ENCODE data around the gene AQP7. TPM values are rescaled to one million over a fixed set of nuclear protein-coding genes. Genes with fewer than 3 reads are reported as not detected.
A peak's percentile ranks its signal among the peaks of the same experiment; 100 is the strongest.
"Not testable (repeated sequence)": the region's sequence is repeated elsewhere in the genome, so short reads cannot be mapped to it uniquely, and the experiment has no call there.

Gene AQP7
- total RNA-seq, 4 donors from 2014 or later, result 2.7 to 20.7 (median 9.6) TPM

DNA sequence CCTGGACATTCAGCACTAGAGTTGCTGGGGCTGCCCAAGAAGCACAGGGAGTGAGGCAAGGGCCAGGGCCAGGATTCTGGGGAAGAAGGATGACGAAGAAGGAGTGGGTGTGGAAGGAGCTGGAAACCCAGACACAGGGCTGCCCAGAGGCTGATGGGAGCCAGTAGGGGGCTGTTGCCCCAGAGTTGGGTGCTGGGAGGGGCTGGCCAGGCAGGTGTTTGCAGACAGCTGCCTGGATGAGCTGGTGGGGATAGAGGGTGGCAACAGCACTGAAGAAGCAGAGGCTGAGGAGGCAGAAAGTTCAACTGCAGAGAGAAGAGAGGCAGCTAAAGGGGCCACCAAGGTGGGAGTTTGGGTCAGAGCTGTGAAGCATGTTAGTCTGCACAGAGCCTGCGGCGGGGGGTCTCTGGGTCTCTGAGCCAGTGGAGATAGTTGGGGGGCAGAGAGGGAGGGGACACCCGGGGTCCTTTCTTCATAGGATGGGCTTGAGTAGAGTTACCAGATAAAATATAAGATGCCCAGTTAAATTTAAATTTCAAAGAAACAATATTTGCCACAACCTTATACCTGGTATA, 2.5 kb upstream of the AQP7 start:
- no peak overlapping the region for H3K4me3 ChIP-seq (ENCODE audit: low read depth, poor library complexity, severe bottlenecking)
- TF ChIP-seq, protein P1, sequence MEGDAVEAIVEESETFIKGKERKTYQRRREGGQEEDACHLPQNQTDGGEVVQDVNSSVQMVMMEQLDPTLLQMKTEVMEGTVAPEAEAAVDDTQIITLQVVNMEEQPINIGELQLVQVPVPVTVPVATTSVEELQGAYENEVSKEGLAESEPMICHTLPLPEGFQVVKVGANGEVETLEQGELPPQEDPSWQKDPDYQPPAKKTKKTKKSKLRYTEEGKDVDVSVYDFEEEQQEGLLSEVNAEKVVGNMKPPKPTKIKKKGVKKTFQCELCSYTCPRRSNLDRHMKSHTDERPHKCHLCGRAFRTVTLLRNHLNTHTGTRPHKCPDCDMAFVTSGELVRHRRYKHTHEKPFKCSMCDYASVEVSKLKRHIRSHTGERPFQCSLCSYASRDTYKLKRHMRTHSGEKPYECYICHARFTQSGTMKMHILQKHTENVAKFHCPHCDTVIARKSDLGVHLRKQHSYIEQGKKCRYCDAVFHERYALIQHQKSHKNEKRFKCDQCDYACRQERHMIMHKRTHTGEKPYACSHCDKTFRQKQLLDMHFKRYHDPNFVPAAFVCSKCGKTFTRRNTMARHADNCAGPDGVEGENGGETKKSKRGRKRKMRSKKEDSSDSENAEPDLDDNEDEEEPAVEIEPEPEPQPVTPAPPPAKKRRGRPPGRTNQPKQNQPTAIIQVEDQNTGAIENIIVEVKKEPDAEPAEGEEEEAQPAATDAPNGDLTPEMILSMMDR (IDR thresholded peaks at IDR 0.05), result no peak
- TF ChIP-seq POLR2A (IDR thresholded peaks at IDR 0.05), result no peak
- no peak for DNase-seq (ENCODE audit: low spot score in 2 of 2)
- 69 to 86% methylated on average over 4 of the region's 4 CpGs for WGBS, 2 donors
- intact Hi-C loops (cut with DNase I; ENCODE audit: low total_unique reads), result loop anchor here (5.0 kb wide), 1 partner anchor 62 kb away; no protein-coding TSS in a partner anchor

DNA sequence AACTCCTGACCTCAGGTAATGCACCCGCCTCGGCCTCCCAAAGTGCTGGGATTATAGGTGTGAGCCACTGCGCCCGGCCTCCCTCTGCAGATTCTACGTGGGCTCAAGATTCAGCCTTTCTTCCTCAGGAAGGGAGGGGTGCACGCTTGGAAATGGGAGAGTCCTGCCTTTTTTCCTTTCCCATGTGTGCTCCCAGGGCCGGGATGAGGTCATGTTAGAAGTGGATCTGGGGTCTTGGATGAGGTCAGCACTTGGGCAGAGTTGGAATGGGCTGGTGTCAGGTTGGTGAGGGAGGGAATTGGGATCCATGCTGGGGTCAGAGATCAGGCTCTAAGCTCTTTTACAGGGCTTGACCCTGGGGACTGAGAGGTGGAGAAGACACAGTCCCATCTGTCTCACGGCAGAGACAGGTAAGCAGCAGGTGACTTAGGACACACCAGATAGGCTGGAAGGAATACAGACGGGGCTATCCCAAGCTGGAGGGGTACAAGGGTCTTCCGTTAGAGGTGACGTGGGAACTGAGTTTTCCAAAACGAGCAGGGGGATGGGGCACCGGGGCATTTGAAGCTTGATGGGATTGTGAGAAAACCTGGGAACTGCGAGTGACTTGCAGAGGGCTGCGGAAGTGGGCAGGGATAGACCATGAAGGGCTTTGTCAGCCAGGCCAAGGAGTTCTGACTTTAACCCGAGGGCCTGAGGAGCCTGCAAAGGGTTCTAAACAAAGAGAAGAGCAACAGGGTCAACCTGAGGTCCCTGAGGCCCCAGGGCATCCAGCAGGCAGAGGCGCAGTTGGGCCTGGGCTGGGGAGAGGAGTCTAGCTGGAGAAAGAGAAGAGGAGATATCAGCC, 1.8 kb upstream of the AQP7 start:
- no peak overlapping the region for H3K4me3 ChIP-seq (ENCODE audit: low read depth, poor library complexity, severe bottlenecking)
- 76 to 79% methylated on average over 17 of the region's 17 CpGs for WGBS, 2 donors
- intact Hi-C loops (cut with DNase I; ENCODE audit: low total_unique reads), result loop anchor here (5.0 kb wide), 1 partner anchor 63 kb away; no protein-coding TSS in a partner anchor
- no peak for DNase-seq (ENCODE audit: low spot score in 2 of 2)
- TF ChIP-seq, protein P1 (IDR thresholded peaks at IDR 0.05), result no peak
- no peak for TF ChIP-seq POLR2A (IDR thresholded peaks at IDR 0.05)

DNA sequence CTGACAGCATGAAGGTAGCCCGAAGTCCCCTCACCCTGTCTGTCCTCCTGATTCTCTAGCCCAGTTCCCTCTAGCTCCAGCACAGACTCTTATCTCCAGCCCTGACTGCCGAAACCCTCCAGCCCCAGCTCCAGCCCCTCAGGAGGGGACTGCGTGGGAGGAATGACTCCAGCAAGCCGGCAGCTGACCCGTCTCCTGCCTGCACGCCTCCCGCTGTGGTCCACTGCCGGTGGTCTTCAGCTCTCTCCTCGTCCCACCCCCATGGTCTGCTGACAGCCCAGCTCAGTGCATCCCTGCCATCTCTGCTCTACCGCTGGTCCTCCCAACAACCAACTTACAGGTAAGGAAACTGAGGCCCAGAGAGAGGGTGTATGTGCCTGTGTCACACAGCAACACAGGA, 559 bp downstream of the AQP7 start:
- intact Hi-C loops (cut with DNase I; ENCODE audit: low total_unique reads), result loop anchor here (5.0 kb wide), 1 partner anchor 65 kb away; no protein-coding TSS in a partner anchor

DNA sequence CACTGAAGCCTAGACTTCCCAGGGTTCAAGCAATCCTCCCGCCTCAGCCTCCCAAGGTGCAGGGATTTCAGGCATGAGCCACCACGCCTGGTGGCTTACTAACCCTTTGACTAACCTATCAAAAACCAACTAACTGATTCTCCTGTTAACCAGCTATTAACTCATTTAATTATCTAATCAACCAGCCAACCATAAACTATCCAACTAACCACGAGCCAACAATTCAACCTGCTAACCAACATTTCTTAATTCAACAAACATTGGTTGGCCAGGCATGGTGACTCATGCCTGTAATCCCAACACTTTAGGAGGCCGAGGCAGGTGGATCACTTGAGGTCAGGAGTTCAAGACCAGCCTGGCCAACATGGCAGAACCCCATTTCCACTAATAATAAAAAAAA, 3.3 kb downstream of the AQP7 start:
- WGBS, 2 donors, result 75 to 86% methylated on average over 4 of the region's 4 CpGs
- intact Hi-C loops (cut with DNase I; ENCODE audit: low total_unique reads); DNase-seq (ENCODE audit: low spot score in 2 of 2); H3K4me3 ChIP-seq (ENCODE audit: low read depth, poor library complexity, severe bottlenecking): not testable (repeated sequence)

More for the DNA sequence above, 559 bp downstream of the AQP7 start:
- not testable (repeated sequence) for H3K4me3 ChIP-seq (ENCODE audit: low read depth, poor library complexity, severe bottlenecking); DNase-seq (ENCODE audit: low spot score in 2 of 2)
- WGBS, 2 donors, result 84 to 88% methylated on average over 10 of the region's 10 CpGs

DNA sequence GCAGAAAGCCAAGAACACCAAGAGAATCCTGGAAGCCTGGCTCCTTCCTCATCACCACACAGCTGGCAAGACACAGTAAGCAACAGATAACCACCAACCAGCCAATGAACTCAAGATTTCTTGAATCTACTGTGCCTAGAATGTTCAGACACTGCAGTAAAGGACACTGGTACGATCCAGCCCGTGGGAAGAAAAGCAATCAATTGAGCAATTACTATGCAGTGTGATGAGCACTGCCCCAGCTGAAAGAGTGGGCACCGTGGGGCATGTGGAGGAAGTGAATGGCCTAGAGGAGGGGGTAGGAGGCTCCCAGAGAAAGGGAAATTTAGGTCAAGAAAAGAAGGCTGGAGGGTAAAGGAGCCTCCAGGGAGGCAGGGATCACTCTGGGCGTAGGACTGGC, 4.6 kb downstream of the AQP7 start:
- DNase-seq (ENCODE audit: low spot score in 2 of 2); H3K4me3 ChIP-seq (ENCODE audit: low read depth, poor library complexity, severe bottlenecking); intact Hi-C loops (cut with DNase I; ENCODE audit: low total_unique reads): not testable (repeated sequence)
- WGBS, 2 donors, result 78 to 90% methylated on average over 3 of the region's 4 CpGs

DNA sequence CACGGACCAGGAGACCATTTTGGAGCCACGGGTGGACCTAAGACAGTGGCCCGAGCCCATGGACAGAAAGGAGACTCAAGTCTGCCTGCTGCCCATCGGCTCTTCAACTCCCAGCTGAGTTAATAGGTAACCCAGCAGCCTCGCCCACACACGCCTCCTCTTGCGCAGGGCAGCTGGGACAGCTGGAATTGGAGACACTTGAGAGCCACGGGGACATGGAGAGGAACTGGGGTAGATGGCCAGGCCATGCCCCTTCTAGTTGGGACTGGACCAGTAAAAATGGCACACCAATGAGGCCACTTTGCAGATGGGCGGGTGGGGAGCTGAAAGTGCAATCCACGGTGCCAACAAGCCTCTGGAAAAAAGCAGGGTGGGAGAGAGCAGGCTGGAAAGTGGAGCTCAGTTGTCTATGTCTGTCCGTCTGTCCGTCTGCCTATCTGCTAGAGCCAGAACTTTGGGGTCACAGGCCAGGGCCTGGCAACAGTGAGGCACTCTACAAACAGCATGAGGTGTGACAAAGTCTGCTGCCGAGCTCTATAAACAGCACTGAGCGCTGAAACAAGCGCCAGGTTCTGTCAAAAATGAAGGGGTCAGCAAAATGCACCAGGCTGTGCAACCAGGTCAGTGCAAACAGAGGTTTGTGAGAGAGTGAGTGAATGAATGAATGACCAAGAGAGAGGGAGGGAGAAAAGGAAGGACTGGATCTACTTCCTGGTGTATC, 7.0 kb downstream of the AQP7 start:
- 87 to 89% methylated on average over 14 to 15 of the region's 15 CpGs for WGBS, 2 donors
- not testable (repeated sequence) for DNase-seq (ENCODE audit: low spot score in 2 of 2)

DNA sequence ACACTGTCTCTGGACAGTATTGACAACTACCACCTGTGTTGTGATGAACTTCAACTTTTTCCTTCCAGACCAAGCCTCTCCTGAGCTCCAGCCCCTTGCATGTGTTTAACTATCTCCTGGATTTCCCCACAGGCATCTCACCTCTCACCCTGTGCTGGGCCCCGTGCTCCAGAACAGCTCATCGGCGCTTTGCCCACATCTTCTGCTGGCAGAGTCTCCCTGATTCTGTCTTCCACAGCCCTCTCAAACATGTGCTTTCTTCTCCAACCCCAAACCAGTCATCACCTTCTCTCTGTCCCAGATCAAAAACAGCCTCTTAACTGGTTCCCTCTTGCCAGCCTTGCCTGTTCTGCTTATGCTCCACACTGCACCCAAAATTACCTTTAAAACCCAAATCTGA, 8.4 kb downstream of the AQP7 start:
- intact Hi-C loops (cut with DNase I; ENCODE audit: low total_unique reads); H3K4me3 ChIP-seq (ENCODE audit: low read depth, poor library complexity, severe bottlenecking); DNase-seq (ENCODE audit: low spot score in 2 of 2): not testable (repeated sequence)
- 53 to 77% methylated on average over 3 of the region's 3 CpGs for WGBS, 2 donors

More for the DNA sequence above, 7.0 kb downstream of the AQP7 start:
- H3K4me3 ChIP-seq (ENCODE audit: low read depth, poor library complexity, severe bottlenecking); intact Hi-C loops (cut with DNase I; ENCODE audit: low total_unique reads): not testable (repeated sequence)

DNA sequence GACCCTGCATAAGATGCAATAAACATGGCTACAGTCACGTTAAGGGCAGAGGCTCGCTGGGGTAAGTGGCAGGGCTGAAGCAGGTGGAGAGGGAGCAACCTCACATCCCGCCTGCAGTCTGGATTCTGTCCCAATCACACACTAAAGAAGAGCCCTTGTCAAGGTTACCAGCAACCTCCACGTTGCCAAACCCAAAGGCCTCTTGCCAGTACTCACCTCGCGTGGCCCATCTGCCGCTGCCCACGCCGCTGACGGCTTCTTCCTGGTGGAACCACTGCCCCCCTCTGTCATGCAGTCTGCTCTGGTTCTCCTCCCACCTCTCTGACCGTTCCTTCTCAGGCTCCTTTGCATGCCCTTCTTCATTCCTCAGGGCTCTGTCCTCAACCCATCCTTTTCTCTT, 8.8 kb downstream of the AQP7 start:
- intact Hi-C loops (cut with DNase I; ENCODE audit: low total_unique reads), result no loop called here
- H3K4me3 ChIP-seq (ENCODE audit: low read depth, poor library complexity, severe bottlenecking), result no peak overlapping the region
- DNase-seq (ENCODE audit: low spot score in 2 of 2), result no peak
- TF ChIP-seq, protein P1 (IDR thresholded peaks at IDR 0.05), result no peak
- TF ChIP-seq POLR2A (IDR thresholded peaks at IDR 0.05), result no peak
- WGBS, 2 donors, result 68 to 70% methylated on average over 11 of the region's 11 CpGs

DNA sequence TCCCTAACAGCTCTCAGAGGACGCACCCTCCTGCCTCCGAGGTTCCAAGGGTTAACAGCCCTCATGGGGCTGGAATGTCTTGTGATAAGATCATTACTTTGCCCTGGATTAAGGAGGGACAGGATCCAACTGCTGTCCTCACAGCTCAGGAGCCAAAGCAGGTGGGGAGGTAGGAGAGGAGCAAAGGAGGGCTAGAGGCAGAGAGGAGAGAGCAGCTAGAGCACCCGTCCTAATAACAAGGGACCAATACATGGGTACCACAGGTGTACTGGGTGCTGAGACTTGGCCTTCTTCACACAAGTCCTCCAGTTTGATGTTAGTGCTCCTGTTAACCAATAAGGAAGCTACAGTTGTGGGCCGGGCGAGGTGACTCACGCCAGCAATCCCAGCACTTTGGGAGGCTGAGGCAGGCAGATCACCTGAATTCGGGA, 9.8 kb downstream of the AQP7 start:
- intact Hi-C loops (cut with DNase I; ENCODE audit: low total_unique reads); DNase-seq (ENCODE audit: low spot score in 2 of 2): not testable (repeated sequence)
- WGBS, 2 donors, result 64 to 65% methylated on average over 7 of the region's 7 CpGs

DNA sequence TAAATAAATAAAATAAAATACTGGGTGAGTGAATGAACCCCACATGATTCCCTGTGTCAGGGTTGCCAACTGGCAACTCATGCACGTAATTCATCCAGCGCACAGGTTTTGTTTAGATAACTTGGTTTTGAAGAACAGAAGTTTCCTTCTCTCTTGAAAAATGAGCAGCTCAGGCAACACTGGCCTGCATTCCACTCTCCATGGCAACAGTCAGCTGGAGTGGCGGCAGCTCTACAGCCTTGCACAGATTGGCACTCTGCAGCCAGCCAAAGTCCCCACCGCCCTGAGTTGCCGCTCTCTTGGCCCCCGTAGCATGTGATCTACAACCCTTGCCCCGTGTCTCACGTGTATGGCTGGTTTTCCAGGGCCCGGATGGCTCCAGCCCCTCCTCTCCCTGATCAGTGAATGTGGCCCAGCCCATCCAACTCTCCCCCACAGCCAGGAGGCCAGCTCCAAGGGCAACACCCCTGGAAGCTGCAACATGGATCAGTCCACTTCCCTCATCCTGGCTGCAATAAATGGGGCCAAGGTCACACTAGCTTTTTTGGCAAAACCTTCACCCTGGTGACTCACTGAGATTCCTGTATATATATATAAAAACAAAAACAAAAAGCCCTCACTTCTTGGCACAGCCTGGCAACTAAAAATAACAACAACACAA, 11.1 kb downstream of the AQP7 start:
- DNase-seq (ENCODE audit: low spot score in 2 of 2), result peak in 1 of 2 donors; percentile 45
- H3K4me3 ChIP-seq (ENCODE audit: low read depth, poor library complexity, severe bottlenecking); intact Hi-C loops (cut with DNase I; ENCODE audit: low total_unique reads): not testable (repeated sequence)
- 20 to 24% methylated on average over 9 of the region's 9 CpGs for WGBS, 2 donors

More for the DNA sequence above, 9.8 kb downstream of the AQP7 start:
- not testable (repeated sequence) for H3K4me3 ChIP-seq (ENCODE audit: low read depth, poor library complexity, severe bottlenecking)

Data from lower leg skin (tissue), 4 donors.